GM10266 (cell line): Measurements from ENCODE around the gene HHATL.

Experiments
- DNase-seq: peaks from one replicate; pipeline ENCODE4 v3.0.0; 2012; ENCODE audit errors: extremely low spot score
- TF ChIP-seq, protein P1 (sequence below): IDR thresholded peaks from 2 replicates; pipeline ENCODE4 v1.5.1; 2012; ENCODE audit warnings: mild to moderate bottlenecking, low read depth; ENCODE audit not compliant: control insufficient read depth, insufficient read depth; ENCODE audit errors: missing control alignments

The HHATL gene

DNA sequence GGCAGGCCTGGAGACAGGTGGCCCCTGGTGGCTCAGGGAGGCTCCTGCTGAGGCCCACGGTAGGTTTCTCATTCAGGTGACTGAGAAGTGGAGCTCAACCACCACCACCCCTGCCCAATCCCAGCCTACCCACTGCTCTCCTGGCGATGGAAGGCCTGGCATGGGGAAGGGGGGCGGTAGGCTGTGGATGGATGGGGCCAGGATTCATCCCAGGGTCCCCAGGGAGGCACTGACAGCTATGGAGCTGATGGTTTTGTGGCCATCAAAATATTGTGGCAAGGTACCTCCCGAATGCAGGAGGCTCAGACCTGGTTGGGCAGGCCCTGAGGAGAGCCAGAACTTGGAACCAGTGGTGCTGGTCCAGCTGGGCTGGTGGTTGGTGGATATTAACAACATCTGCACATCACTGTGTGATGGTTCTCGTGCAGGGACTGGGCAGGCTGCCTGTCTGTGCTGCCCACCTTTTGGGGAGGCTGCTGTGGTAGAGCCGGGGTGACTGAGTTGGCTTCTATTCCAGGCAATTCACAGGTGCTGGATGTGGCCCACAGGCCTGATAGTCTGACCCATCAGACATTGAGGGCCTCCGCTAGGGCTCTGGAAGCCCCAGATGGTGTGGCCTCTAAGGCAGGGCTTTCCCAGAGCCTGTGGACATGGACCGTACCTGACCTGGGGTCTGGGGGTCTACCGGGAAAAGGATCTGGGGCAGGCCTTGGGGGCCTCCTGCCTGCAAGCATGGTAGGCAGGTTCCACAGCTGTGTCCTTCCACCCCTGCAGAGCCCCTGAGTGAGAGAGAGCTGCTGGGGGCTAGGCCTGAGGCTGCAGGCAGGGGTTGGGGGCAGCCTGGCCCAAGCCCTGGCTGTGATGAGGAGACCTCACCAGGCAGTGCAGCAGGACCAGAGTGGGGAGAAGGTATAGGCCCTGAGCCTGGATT, 45.7 kb downstream of the HHATL start:
- TF ChIP-seq, protein P1, sequence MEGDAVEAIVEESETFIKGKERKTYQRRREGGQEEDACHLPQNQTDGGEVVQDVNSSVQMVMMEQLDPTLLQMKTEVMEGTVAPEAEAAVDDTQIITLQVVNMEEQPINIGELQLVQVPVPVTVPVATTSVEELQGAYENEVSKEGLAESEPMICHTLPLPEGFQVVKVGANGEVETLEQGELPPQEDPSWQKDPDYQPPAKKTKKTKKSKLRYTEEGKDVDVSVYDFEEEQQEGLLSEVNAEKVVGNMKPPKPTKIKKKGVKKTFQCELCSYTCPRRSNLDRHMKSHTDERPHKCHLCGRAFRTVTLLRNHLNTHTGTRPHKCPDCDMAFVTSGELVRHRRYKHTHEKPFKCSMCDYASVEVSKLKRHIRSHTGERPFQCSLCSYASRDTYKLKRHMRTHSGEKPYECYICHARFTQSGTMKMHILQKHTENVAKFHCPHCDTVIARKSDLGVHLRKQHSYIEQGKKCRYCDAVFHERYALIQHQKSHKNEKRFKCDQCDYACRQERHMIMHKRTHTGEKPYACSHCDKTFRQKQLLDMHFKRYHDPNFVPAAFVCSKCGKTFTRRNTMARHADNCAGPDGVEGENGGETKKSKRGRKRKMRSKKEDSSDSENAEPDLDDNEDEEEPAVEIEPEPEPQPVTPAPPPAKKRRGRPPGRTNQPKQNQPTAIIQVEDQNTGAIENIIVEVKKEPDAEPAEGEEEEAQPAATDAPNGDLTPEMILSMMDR, result no peak

DNA sequence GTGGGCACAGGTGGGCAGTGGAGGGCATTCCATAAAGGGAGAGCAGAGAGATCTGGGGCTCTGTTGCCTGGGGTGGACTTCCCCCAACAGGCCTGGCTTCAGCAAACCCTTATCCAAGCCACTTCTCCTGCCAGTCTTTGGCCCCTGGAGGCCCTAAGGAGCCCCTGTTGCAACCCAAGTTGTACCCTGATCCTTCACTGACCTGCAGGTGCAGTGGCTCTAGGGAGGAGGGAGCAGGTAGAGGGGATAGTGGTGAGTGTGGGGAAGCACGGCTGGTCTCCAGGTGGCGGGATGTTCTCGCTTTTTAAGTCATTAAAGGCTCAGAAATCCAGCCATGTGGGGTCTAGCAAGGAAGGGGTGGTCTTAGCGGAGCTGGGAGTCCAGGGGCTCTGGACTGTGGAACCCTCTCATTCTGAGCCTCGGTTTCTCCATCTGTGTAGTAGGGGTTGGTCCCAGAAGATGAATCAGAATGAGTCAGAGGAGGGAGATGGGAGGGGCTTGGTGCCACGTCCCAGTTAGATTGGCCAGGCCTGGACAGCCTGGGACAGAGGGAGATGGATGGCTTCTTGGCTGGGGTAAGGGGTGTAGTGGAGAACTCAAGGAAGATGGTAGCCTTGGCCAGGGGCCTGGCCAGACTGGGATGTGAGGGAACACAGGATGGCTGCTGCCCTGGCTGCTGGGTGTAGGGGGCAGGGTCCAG, 46.5 kb downstream of the HHATL start:
- TF ChIP-seq, protein P1, result no peak
- peak; percentile 42 for DNase-seq

More for the DNA sequence above, 45.7 kb downstream of the HHATL start:
- DNase-seq, result no peak

DNA sequence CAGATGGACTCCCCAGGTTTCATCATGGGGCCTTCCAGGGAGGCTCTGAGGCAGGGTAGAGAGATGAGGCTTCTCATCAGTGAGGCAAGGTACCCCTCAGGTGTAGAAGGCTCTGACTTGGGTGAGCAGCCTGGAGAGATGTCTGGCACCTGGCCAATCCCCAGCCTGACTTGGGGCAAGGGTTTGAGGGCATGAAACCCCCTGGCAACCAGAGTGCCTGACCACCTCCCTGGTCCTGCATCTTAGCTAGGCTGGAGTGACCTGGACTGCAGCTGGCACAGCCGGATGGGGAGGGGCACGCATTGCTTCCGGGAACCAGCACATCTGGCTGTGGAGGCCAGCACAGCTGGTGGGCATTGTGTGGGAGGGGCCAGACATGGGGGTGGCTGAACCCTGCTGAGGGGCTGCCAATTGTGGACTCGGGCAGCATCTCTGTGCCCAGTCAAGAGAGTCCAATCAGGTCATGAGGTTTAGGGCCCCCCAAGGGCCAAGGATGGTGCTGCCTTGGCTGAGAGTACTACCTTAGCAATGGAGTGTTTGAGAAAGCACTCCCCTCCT, 47.2 kb downstream of the HHATL start:
- TF ChIP-seq, protein P1, result no peak
- peak; percentile 51 for DNase-seq

DNA sequence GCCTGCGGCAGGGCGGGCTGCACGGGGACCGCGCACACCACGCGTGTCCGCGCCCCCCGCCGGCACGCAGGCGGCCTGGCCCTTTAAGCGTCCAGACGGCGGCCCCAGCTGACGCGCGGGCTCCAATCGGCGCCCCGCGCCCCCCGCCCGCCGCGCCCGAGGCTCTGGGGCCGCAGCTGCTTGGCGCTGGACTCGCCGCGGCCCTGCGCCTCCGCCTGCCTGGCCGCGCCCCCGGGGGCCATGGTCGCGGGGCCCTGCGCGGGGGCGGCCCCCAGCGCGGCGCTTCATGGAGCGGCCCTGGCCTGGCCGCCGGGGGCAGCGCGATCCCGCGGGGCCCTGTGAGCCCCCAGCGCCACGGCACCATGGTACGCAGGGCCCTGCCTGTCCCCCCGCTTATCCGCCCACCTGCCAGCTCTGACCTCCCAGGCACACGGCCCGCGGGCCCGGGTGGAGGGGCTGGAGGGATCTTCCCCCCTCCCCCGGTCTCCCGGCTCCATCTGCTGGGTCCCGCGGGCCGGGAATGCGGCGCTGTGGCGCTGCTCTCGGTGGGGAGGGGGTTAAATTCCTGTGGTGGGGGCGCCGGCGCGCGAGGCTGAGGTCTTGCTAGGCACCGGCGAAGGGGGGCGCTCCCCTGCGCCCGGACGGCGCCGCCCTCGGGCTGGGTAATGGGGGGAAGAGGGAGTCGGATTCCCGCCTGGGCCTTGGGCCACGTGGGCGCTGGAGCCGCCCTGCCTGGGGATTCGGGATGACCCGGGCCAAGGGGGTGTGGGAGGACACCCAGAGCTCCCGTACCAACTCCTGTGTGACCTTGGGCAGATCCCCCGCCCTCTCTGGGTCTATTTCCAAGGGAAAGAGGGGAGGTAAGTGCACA, 48.0 kb downstream of the HHATL start:
- TF ChIP-seq, protein P1, result no peak
- peak; percentile 82 for DNase-seq

DNA sequence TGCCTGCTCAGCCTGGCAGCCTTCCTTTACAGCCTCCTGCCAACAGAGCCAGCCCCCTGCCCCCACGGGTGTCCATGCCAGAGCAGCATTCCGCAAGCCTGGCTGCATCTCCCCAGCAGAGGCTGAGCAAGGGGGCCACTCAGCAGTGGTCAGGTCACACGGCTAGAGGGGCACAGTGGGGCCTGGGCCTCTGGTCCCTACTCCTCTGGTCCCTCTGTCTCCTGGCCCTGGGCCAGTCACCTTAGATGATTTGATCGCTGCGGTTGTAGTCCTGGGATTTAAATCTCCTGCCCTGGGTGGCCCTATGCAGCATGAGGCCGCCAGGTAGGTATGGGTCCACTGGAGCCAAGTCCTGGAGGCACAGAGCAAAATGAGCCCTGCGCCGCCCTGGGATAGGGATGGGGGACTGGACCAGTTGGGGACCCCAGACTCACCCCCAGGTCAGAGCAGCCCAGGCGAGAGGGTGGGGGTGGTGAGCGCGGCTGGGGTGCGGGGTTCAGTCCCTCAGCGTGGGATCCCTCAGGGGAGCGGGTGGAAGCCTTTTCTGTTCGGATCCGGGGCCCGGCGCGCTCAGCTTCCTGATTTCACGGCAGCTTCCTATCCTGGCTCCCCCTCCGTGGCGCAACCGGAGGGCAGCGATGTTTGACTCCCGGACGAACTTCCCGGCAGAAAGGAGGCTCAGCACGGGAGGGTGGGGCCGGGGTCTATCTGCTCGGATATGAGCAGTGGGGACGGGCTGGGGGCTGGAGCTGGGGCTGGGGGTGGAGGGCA, 48.9 kb downstream of the HHATL start, which contains the start of gene ZBTB47:
Gene ZBTB47 (plus strand): TSS at position 138 of the 771 bp plus-strand sequence. CDS start 4,659 bp downstream, outside the sequence.
- DNase-seq, result peak; percentile 42
- TF ChIP-seq, protein P1, result no peak

DNA sequence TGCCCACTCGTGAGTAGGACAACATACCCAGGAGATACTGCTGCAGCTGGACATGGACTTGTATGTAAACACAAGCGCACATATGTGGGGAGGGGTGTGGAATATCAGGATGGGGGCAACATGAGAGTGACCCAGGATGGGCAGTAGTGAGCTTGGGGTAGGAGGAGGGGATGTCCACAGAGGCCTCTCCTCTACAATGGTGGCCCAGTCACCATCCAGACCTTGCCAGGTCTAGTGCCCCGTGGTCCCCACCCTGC, 49.4 kb downstream of the HHATL start:
- TF ChIP-seq, protein P1, result no peak
- no peak for DNase-seq
